Left ventricle myocardium superior (tissue), 1 donor: Measurements from ENCODE around the gene VRK3. TPM values are rescaled to one million over a fixed set of nuclear protein-coding genes. Genes with fewer than 3 reads are reported as not detected.

Source experiments
- ATAC-seq: fragments of 200-7000 bp; cut with Tn5 transposase; one replicate; pipeline ENCODE4 v1.9.1; 2020; ENCODE audit warnings: mild to moderate bottlenecking, moderate library complexity
- DNase-seq: peaks from one replicate; pipeline ENCODE4 v3.0.0-alpha.2; 2020
- intact Hi-C: fragments of 100-400 bp; cut with micrococcal nuclease; formaldehyde crosslinking; loops from one replicate; pipeline ENCODE4 v1.11.0; 2022
- total RNA-seq: library from RNA; stranded (reverse); fragmentation: NEBNext Ultra II Directional; extraction: Animal tissue kit (Norgen Biotek cat#: 25700); gene quantifications from one replicate; pipeline ENCODE4 v1.2.1, GENCODE V29; 2021
- donor health status: DM: no; HTN: yes; CAD: no; lungs with severe emphysema.

The VRK3 gene
- total RNA-seq, 1 donor from 2014 or later = 22.8 TPM

- intact Hi-C loops = no loop called here
- ATAC-seq (no peak), DNase-seq (no peak)
These were observed 24.9 kb downstream of the VRK3 start for GRCh38 chr19:50000038-50000840.

GRCh38 chr19:49999371-50000010 is 25.7 kb downstream of the VRK3 start:
- intact Hi-C loops = no loop called here
- DNase-seq (peak; percentile 41), ATAC-seq (no peak)

GRCh38 chr19:49997709-49998108 is 27.5 kb downstream of the VRK3 start:
- ATAC-seq = peak; percentile 41
- no peak for DNase-seq
- intact Hi-C loops = no loop called here

- DNase-seq (no peak), ATAC-seq (no peak)
- intact Hi-C loops = loop anchor here (10.0 kb wide), 1 partner anchor 54 kb away; no protein-coding TSS in a partner anchor
These were observed 36.7 kb downstream of the VRK3 start for GRCh38 chr19:49988433-49988832.

- DNase-seq (no peak), ATAC-seq (no peak)
- intact Hi-C loops = loop anchor here (10.0 kb wide), 1 partner anchor 53 kb away; no protein-coding TSS in a partner anchor
These were observed 37.2 kb downstream of the VRK3 start for GRCh38 chr19:49988007-49988406.

- peak; percentile 86 for ATAC-seq
- peak; percentile 87 for DNase-seq
- intact Hi-C loops = loop anchor here (10.0 kb wide), 1 partner anchor 52 kb away; no protein-coding TSS in a partner anchor
These were observed 37.9 kb downstream of the VRK3 start for GRCh38 chr19:49987159-49987698.

- DNase-seq (no peak), ATAC-seq (no peak)
- intact Hi-C loops = loop anchor here (10.0 kb wide), 1 partner anchor 52 kb away; no protein-coding TSS in a partner anchor
These were observed 38.8 kb downstream of the VRK3 start for GRCh38 chr19:49986354-49986753.

- no peak for DNase-seq
- ATAC-seq = no peak
- intact Hi-C loops = loop anchor here (10.0 kb wide), 1 partner anchor 51 kb away; no protein-coding TSS in a partner anchor
These were observed 39.3 kb downstream of the VRK3 start for GRCh38 chr19:49985871-49986270.

- DNase-seq (no peak), ATAC-seq (no peak)
- intact Hi-C loops = loop anchor here (10.0 kb wide), 1 partner anchor 50 kb away; no protein-coding TSS in a partner anchor
These were observed 40.7 kb downstream of the VRK3 start for GRCh38 chr19:49984491-49984890.

- DNase-seq (peak; percentile 67), ATAC-seq (peak; percentile 53)
- intact Hi-C loops = loop anchor here (10.0 kb wide), 1 partner anchor 49 kb away; no protein-coding TSS in a partner anchor
These were observed 41.4 kb downstream of the VRK3 start for GRCh38 chr19:49983645-49984229.

- ATAC-seq (no peak), DNase-seq (no peak)
- intact Hi-C loops = loop anchor here (10.0 kb wide), 1 partner anchor 47 kb away; no protein-coding TSS in a partner anchor
These were observed 43.3 kb downstream of the VRK3 start for GRCh38 chr19:49981603-49982593.

- intact Hi-C loops = no loop called here
- ATAC-seq (no peak), DNase-seq (no peak)
These were observed 46.8 kb downstream of the VRK3 start for GRCh38 chr19:49978324-49978723.

GRCh38 chr19:49977881-49978280 is 47.3 kb downstream of the VRK3 start:
- no peak for ATAC-seq
- intact Hi-C loops = no loop called here

GRCh38 chr19:49977076-49977475 is 48.1 kb downstream of the VRK3 start:
- DNase-seq = no peak

More at GRCh38 chr19:49977881-49978280, 47.3 kb downstream of the VRK3 start:
- no peak for DNase-seq

GRCh38 chr19:49976496-49976895 is 48.7 kb downstream of the VRK3 start:
- ATAC-seq = no peak
- no peak for DNase-seq
- intact Hi-C loops = no loop called here

More at GRCh38 chr19:49977076-49977475, 48.1 kb downstream of the VRK3 start:
- ATAC-seq = no peak
- intact Hi-C loops = no loop called here

- intact Hi-C loops = no loop called here
- ATAC-seq (no peak), DNase-seq (no peak)
These were observed 50.1 kb downstream of the VRK3 start for GRCh38 chr19:49975051-49975450.

- peak; percentile 49 for ATAC-seq
- DNase-seq = peak; percentile 54
- intact Hi-C loops = no loop called here
These were observed 51.2 kb downstream of the VRK3 start for GRCh38 chr19:49973987-49974386.

GRCh38 chr19:49972841-49973240 is 52.3 kb downstream of the VRK3 start:
- DNase-seq (no peak), ATAC-seq (no peak)
- intact Hi-C loops = no loop called here
